Activated T-cell treated with anti-CD3 and anti-CD28 coated beads for 48 hours (primary cell): ENCODE results near the gene ACTR2.
"Not testable (repeated sequence)": the region's sequence is repeated elsewhere in the genome, so short reads cannot be mapped to it uniquely, and the experiment has no call there.

Source experiments
- DNase-seq: peaks from one replicate; pipeline ENCODE4 v3.0.0-alpha.2; 2020; ENCODE audit warnings: low read depth

Gene ACTR2

DNA sequence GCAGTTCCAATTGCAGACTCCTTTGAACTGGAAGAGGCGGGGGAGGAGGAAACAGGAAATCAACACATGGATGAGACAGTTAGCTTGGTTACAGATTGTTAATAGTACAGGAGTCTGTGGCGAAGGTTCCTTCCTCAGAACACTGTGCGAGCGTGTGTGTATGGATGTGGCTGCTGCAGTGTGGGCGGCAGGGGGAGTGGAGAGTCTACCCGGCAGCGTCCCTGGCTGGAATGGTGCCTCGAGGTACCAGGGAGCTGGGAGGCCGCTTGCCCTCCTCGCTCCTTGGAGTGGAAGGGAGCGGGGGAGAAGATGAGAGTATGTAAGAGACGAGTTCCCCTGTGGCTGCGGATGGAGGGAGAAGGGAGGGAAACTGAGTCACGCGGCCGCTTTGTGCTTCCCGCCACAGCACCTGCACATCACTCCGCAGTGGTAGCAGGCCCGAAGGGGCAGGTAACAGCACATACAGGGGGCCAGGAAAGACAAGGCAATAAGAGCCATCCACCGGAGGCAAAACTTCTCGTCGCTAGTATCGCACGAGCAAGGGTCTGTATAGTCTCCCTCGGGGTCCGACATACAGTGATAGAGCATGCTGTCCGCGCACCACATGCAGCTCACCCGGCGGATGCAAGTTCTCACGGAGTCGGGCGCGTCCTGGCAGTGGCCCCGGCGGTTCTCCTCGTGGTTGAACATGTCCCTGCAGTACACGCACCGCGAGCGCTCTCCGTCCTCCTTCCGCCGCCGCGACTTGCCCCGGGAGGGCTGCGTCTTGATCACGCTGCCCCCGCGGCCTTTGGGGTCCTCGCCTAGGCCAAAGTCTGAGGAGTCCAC is 85.7 kb downstream of the ACTR2 start:
- no peak for DNase-seq

DNA sequence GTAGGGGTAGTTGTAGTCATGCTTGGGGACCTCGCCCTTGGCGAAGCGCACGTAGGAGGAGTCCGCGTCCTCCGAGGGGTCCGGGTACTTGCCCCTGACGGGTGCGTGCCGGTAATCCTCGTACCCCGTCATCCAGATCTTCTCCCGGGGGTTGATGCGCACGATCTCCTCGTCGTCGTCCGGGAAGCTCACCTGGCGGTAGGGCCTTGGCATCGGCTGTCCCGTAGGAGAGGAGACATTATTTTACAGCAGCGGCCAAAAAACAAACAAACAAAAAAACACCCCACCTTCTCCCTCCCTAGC is 86.3 kb downstream of the ACTR2 start:
- no peak for DNase-seq

DNA sequence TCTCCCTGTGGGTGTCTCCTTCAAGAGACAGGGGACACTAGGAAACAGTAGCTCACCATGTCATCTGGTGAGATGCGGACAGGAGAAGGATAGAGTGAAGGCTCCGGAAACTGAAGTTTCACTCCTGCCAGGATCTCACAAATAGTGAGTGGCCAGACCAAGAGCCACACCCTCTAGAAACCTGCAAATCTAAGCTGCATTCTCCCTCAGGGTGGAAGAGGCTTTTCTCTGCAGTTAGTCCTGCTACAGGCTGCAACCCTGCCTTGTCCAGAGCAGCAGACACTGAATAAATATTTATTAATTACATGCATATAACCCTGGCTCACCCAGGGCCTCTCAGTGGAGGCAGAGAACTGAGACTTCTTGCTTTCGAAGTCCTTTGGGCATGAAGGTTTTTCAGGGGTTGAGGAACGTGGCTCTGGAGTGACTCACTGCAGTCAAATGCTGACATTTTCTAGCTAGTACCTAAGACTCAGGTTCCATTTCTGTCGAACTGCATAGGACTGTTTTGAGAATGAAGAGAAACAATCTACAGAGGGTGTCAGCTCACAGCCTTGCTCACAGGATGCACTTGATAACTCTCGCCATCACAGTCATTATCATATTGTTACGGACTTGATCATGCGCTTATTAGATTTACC is 87.3 kb downstream of the ACTR2 start:
- DNase-seq: no peak

DNA sequence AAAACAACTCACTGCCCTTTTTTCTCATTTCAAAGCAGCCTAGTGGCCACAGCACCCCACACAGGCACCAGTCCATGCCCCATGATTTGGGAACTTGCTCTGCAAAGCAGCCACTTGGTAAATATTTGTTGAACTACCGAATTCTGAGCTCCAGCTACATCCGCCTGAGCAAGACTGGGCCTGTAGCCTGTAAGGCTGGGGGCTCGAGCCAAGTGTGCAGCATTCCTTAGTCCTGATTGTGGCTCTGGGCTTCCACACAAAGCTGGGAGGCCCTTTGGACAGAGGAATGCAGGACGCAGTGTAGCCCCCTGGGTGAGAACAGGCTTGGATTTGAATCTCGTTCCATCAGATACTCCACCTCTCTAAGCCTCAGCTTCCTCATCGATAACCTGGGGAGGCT is 88.4 kb downstream of the ACTR2 start:
- DNase-seq: no peak

DNA sequence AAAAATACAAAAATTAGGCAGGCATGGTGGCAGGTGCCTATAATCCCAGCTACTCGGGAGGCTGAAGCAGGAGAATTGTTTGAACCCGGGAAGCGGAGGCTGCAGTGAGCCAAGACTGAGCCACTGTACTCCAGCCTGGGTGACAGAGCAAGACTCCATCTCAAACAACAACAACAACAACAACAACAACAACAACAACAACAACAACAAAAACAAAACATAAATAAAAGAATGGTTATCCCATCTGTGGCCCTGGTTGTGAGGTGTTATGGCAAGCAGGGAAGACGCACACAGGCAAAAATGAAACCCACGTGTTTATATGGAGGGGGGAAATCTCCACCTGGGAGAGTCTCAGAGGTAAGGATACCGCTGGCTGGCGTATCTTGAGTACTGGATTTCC is 89.7 kb downstream of the ACTR2 start:
- not testable (repeated sequence) for DNase-seq

DNA sequence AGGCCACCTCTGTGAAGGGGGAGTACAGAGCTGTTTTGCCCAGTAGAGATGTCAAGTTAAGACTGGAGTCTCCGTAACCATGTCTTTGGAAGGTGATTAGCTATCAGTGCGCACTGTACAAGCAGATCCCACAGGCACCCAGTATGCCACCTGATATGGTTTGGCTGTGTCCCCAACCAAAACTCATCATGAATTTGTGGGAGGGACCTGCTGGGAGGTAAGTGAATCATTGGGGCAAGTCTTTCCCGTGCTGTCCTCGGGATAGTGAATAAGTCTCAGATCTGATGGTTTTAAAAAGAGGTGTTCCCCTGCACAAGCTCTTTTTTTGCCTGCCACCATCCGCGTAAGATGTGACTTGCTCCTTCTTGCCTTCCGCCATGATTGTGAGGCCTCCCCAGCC is 90.2 kb downstream of the ACTR2 start:
- DNase-seq: no peak

DNA sequence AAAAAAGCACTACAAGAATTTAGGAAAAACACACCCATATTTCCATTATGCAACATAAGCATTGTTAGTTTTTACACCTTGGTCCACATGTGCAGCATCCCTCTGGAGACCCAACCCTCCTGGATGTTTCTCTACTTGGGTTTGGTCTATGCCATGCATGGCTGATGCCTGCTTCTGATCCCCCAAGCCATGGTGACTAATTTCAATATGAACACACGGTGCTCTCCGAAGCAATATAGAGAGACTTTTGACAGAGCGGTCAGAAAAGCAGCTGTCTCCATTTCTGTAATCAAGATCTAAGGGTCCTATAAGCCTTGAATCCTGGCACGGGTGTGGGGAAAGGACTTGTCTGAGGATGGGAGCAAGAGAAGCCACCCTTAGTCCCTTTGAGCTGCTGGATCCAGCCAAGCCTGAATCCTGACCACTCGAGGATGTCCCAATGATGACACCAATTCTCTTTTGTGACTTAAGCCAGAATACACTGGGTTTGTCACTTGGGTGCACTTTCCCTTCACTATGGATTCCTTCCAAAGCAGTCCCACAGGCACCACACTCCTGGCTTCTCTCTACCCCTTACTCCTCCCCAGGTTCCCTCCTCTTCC is 91.5 kb downstream of the ACTR2 start:
- DNase-seq: no peak

DNA sequence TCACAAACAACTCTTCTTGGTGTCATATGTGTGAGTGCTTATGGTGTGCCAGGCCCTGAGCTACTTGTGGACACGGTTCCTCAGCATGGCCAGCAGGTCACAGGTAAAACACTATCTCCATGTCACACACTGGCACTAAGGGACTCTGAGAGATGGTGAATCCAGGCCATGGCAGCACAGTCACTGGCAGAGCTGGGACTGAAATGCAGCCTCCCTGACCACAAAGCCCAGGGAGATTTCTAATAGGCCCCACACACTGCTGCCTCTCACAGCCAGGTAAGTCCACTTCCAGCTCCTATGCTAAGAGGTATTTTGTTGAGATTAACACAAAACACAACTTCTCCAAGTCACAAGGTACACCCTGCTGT is 92.0 kb downstream of the ACTR2 start:
- no peak for DNase-seq

DNA sequence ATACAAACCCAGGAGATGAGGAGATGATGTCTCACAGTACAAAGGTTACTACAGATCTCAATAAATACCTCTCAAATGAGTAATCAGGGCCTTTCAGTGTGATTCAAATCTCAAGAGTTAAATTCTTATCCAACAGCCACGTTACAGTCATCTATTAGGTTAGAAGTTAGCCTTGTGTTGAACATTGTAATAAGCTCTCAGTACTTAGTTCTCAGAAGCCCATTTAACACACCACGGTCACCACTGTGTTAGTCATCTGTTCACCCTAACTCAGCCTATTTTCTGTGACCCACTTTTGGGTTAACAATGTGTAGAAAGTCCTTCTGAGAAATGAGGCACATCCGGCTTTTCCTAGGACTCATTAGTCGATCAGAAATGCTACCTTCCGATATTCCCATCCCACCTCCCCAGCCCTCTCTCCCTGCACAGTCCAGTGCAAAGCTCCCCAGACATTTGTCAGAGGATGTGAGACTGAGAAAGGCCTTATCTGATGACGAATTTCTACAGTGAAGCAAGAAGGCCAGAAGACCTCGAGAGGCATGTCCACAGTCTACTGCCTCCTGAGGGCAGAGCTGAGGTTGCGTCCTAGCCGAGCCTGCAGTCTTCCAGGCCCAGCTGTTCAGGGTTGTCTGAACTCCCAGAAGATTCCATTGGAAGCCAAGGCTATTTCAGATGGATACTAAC is 92.6 kb downstream of the ACTR2 start:
- peak; percentile 18 for DNase-seq
